GM23248 (cell line): ENCODE results near the gene CLN3.

ENCODE experiments used
- EZH2 ChIP-seq: fragments of 200-600 bp; sonication (generic); IDR thresholded peaks from 2 replicates; pipeline ENCODE4 v1.6.1; 2018; ENCODE audit warnings: antibody characterized with exemption, mild to moderate bottlenecking; ENCODE audit not compliant: insufficient read depth, poor library complexity, severe bottlenecking
- EZH2phosphoT487 ChIP-seq: fragments of 200-600 bp; sonication (generic); IDR thresholded peaks from 2 replicates; pipeline ENCODE4 v1.6.1; 2018; ENCODE audit warnings: antibody characterized with exemption, moderate library complexity, mild to moderate bottlenecking, low read depth; ENCODE audit not compliant: insufficient read depth

GRCh38 chr16:28477311-28477920 is 14.5 kb downstream of the CLN3 start:
- TF ChIP-seq EZH2 (no peak), EZH2phosphoT487 (no peak)
